Mammary epithelial cell (primary cell): ENCODE data around the gene CDCA8.

ENCODE experiments used
- EZH2 ChIP-seq: IDR thresholded peaks from 2 replicates; pipeline ENCODE4 v1.6.1; 2012; ENCODE audit warnings: low read length, inconsistent platforms, borderline replicate concordance
- TF ChIP-seq, protein P1 (sequence below), 2 donors: IDR thresholded peaks in 1 of 2; conservative IDR thresholded peaks in 1 of 2; 2 replicates each; pipeline ENCODE4 v1.5.1; 2011 to 2012; ENCODE audit warnings: inconsistent platforms in 2 of 2, low read length in 2 of 2, mild to moderate bottlenecking in 2 of 2, control low read depth in 1 of 2, low read depth in 1 of 2; ENCODE audit not compliant: insufficient read depth in 1 of 2; ENCODE audit errors: extremely low read depth in 1 of 2

GRCh38 chr1:37692078-37692833 is at the start of gene CDCA8:
- TF ChIP-seq, protein P1, sequence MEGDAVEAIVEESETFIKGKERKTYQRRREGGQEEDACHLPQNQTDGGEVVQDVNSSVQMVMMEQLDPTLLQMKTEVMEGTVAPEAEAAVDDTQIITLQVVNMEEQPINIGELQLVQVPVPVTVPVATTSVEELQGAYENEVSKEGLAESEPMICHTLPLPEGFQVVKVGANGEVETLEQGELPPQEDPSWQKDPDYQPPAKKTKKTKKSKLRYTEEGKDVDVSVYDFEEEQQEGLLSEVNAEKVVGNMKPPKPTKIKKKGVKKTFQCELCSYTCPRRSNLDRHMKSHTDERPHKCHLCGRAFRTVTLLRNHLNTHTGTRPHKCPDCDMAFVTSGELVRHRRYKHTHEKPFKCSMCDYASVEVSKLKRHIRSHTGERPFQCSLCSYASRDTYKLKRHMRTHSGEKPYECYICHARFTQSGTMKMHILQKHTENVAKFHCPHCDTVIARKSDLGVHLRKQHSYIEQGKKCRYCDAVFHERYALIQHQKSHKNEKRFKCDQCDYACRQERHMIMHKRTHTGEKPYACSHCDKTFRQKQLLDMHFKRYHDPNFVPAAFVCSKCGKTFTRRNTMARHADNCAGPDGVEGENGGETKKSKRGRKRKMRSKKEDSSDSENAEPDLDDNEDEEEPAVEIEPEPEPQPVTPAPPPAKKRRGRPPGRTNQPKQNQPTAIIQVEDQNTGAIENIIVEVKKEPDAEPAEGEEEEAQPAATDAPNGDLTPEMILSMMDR (conservative IDR thresholded peaks at IDR 0.05 in 1 of 2, IDR thresholded peaks at IDR 0.05 in 1 of 2; ENCODE audit: extremely low read depth in 1 of 2, insufficient read depth in 1 of 2, low read depth in 1 of 2, low read length in 2 of 2), result peak; percentile 37 to 74
- no peak for TF ChIP-seq EZH2
